ENCODE measurements around the gene UBE2L3.
"Not testable (repeated sequence)": the region's sequence is repeated elsewhere in the genome, so short reads cannot be mapped to it uniquely, and the experiment has no call there.

UBE2L3 gene

DNA sequence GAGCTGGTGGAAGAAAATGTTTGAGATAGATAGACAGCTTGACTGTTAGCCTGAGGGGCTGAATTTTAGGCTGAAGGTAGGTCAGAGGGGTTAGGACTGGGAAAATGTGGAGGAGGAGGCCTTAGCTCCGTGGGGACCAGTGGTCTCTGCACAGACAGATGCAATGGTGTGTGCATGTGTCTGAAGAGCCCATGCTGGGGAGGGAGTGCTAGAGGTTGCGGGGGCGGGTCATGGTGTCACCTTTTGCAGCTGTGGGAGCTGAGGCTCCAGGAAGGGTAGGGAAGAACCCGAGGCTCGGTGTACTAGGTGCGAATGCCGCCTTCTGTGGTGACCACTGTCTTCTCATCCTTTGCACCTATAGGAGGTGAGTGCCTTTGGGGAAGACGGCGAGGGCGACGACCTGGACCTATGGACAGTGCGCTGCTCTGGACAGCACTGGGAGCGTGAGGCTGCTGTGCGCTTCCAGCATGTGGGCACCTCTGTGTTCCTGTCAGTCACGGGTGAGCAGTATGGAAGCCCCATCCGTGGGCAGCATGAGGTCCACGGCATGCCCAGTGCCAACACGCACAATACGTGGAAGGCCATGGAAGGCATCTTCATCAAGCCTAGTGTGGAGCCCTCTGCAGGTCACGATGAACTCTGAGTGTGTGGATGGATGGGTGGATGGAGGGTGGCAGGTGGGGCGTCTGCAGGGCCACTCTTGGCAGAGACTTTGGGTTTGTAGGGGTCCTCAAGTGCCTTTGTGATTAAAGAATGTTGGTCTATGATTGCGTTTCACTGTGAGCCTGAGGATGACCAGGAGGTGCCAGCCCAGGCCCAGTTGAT is 76.2 kb downstream of the UBE2L3 start:
- DNase-seq (ENCODE audit: low read depth), result no peak
- peak overlapping the region; percentile 75 for H3K4me3 ChIP-seq (replicated peaks; ENCODE audit: low read depth, low read length)

DNA sequence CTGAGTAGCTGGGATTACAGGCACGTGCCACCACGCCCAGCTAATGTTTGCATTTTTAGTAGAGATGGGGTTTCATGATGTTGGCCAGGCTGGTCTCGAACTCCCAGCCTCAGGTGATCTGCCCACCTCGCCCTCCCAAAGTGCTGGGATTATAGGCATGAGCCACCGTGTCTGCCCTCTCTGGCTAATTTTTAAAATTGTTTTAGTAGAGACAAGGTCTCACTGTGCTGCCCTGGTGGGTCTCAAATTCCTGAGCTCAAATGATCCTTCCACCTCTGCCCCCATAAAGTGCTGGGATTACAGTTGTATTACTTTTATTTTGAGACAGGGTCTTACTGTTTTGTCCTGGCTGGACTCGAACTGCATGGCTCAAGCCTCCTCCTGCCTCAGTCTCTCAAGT is 78.0 kb downstream of the UBE2L3 start:
- not testable (repeated sequence) for H3K4me3 ChIP-seq (replicated peaks; ENCODE audit: low read depth, low read length); DNase-seq (ENCODE audit: low read depth)

More for the DNA sequence above, 76.2 kb downstream of the UBE2L3 start:
- TF ChIP-seq, protein P1, sequence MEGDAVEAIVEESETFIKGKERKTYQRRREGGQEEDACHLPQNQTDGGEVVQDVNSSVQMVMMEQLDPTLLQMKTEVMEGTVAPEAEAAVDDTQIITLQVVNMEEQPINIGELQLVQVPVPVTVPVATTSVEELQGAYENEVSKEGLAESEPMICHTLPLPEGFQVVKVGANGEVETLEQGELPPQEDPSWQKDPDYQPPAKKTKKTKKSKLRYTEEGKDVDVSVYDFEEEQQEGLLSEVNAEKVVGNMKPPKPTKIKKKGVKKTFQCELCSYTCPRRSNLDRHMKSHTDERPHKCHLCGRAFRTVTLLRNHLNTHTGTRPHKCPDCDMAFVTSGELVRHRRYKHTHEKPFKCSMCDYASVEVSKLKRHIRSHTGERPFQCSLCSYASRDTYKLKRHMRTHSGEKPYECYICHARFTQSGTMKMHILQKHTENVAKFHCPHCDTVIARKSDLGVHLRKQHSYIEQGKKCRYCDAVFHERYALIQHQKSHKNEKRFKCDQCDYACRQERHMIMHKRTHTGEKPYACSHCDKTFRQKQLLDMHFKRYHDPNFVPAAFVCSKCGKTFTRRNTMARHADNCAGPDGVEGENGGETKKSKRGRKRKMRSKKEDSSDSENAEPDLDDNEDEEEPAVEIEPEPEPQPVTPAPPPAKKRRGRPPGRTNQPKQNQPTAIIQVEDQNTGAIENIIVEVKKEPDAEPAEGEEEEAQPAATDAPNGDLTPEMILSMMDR (IDR thresholded peaks at IDR 0.05; ENCODE audit: low read length, missing control alignments), result peak; percentile 17

DNA sequence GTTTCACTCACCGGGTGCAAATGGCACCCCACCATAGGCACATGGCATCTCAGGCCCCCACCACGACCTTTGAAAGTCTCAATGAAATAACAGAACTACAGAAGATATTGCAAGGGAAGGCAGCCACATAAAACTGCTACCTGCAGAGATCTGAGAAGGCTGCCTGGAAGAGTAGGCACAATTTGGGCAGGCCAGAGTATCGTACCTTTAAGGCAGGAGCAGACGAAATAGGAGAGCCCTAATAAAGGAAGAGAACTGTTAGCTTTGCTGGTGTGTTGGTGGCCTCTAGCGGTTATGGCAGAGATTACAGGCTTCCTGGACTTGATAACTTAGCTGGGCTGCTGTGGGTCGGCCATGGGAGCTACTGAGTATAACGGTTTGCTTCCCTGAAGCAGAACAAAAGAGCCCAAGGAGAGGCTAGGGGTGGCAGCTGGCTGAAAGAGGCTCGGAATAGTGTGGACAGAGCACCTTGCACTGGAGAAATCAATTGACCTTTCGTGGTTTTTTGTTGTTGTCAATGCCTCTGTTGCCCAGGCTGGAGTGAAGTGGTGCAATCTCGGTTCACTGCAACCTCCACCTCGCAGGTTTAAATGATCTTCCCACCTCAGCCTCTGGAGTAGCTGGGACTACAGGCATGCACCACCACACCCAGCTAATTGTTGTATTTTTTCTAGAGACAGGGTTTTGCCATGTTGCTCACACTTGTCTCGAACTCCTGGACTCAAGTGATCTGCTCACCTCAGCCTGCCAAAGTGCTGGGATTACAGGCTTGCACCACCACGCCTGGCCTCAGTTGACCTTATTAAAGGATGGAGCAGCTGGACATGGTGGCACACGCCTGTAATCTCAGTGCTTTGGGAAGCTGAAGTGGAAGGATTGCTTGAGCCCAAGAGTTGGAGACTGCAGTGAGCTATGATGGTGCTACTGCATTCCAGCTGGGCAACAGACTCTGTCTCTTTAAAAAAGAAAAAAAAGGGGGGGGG is 79.4 kb downstream of the UBE2L3 start:
- no peak overlapping the region for H3K4me3 ChIP-seq (replicated peaks; ENCODE audit: low read depth, low read length)
- peak; percentile 88 for DNase-seq (ENCODE audit: low read depth)

DNA sequence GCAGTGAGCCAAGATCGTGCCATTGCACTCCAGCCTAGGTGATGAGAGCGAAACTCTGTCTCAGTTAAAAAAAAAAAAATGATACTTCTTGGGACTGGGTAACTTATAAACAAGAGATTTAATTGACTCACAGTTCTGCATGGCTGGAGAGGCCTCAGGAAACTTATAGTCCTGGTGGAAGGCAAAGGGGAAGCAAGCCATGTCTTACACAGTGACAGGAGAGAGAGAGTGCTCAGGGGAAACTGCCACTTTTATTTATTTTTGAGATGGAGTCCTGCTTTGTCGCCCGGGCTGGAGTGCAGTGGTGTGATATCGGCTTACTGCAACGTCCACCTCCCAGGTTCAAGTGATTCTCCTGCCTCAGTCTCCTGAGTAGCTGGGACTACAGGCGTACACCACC is 82.8 kb downstream of the UBE2L3 start:
- H3K4me3 ChIP-seq (replicated peaks; ENCODE audit: low read depth, low read length), result no peak overlapping the region
- TF ChIP-seq, protein P1 (IDR thresholded peaks at IDR 0.05; ENCODE audit: low read length, missing control alignments), result no peak
- DNase-seq (ENCODE audit: low read depth), result no peak

More for the DNA sequence above, 79.4 kb downstream of the UBE2L3 start:
- TF ChIP-seq, protein P1 (IDR thresholded peaks at IDR 0.05; ENCODE audit: low read length, missing control alignments), result peak; percentile 93

DNA sequence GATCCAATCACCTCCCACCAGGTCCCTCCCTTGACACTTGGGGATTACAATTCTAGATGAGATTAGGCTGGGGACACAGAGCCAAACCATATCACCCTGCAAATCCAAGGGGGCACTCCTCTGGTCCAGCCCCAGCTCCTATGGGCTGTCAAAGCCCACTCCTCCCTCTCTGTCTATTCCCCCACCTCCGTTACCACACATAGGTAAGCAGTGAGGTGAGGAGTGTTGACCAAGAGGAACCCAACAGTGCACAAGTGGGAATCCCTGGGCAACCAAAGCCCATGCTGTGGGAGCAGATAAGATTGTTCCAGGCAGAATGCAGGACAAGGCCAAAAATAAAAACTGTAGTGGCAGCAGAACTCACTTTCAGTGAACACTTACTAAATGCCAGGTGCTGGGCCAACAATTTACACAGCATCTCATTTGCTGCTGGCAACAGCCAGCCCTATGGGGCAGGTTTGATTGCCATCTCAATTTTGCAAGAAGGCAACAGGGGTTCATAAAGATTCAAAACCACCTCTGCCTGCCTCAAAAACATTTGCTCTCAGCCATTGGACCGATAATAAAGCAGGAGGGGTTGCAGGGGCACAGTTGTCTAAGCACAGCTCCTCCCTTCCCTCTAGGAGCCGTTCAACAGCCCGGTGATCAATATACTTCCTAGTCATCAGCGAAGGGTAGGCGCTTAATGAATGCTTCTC is 83.5 kb downstream of the UBE2L3 start:
- DNase-seq (ENCODE audit: low read depth), result no peak
- peak overlapping the region; percentile 73 for H3K4me3 ChIP-seq (replicated peaks; ENCODE audit: low read depth, low read length)
- TF ChIP-seq, protein P1 (IDR thresholded peaks at IDR 0.05; ENCODE audit: low read length, missing control alignments), result no peak

DNA sequence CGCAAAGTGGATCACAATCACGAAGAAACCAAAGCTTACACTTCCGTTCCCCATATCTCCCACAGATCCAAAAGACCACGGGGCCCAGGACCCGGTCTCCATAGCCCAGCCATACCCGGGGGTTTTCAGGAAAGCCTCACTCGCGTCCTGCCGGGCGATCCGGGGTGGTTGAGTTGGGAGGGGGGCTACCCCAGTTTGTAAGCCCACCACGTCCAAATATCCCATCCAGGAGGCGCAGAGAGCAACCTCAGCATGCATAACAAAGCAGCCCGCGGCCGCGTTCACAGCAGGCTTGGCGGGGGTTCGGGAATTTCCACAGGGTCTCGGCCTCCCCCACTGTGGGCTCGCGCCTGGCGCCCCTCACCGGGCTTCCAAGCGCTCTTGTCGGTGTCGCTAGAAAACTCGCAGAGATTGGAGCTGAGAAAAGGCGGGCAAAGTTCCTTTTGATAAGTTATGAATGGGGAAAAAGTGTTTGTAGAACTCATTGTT is 84.1 kb downstream of the UBE2L3 start:
- H3K4me3 ChIP-seq (replicated peaks; ENCODE audit: low read depth, low read length), result peak overlapping the region; percentile 73
- TF ChIP-seq, protein P1 (IDR thresholded peaks at IDR 0.05; ENCODE audit: low read length, missing control alignments), result no peak
- DNase-seq (ENCODE audit: low read depth), result no peak
